B cell (primary cell): Measurements from ENCODE around the gene PAFAH2. TPM values are rescaled to one million over a fixed set of nuclear protein-coding genes. Genes with fewer than 3 reads are reported as not detected.

Experiments used
- ATAC-seq: fragments of 200-7000 bp; cut with Tn5 transposase; one replicate; pipeline ENCODE4 v1.10.0; 2021; ENCODE audit warnings: low read depth, mild to moderate bottlenecking, moderate number of reproducible peaks, moderate library complexity
- CTCF ChIA-PET: fragments of 350-600 bp; sonication (Branson Sonifier 250); formaldehyde crosslinking; loops from one replicate; lab custom pipeline; 2021; ENCODE audit warnings: antibody characterized with exemption, inconsistent platforms; lab: Charles Lee
- POLR2A ChIA-PET: fragments of 350-600 bp; sonication (Branson Sonifier 250); formaldehyde crosslinking; loops from one replicate; lab custom pipeline; 2021; ENCODE audit warnings: antibody characterized with exemption; lab: Charles Lee
- DNase-seq: peaks from one replicate; pipeline ENCODE4 v3.0.0; 2013
- H2AFZ ChIP-seq: 2 replicates; pipeline ENCODE4 v1.6.1; 2012; ENCODE audit warnings: mild to moderate bottlenecking, low read depth, low read length; ENCODE audit not compliant: insufficient read depth, poor library complexity, severe bottlenecking
- H3K27ac ChIP-seq, 2 donors: 1 replicate in 1 of 2; 2 replicates in 1 of 2; pipeline ENCODE4 v1.5.1; 2012 to 2013; ENCODE audit warnings: low read length in 2 of 2, mild to moderate bottlenecking in 2 of 2, moderate library complexity in 1 of 2
- H3K27me3 ChIP-seq, 4 experiments: fragments of 200-600 bp in 1 of 4; sonication (generic) in 1 of 4; replicated peaks in 1 of 4; 1 replicate in 2 of 4; 2 replicates in 2 of 4; pipeline versions ENCODE4 v1.6.1 to v1.7.0; 2013 to 2016; ENCODE audit warnings: low read length in 3 of 4, mild to moderate bottlenecking in 2 of 4, mixed read lengths in 1 of 4, moderate library complexity in 1 of 4; ENCODE audit not compliant: insufficient read depth in 4 of 4, control insufficient read depth in 3 of 4; ENCODE audit errors: control extremely low read depth in 1 of 4
- H3K36me3 ChIP-seq, 2 experiments: replicated peaks in 1 of 2; 1 replicate in 1 of 2; 2 replicates in 1 of 2; pipeline versions ENCODE4 v1.6.1 to v1.7.1; 2013; ENCODE audit warnings: low read length in 1 of 2; ENCODE audit not compliant: insufficient read depth in 2 of 2, control insufficient read depth in 1 of 2; ENCODE audit errors: control extremely low read depth in 1 of 2, extremely low read depth in 1 of 2
- H3K4me1 ChIP-seq, 2 donors: fragments of 200-600 bp in 1 of 2; sonication (generic) in 1 of 2; 1 replicate in 1 of 2; 2 replicates in 1 of 2; pipeline versions ENCODE4 v1.5.1 to v1.6.1; 2013 to 2017; ENCODE audit warnings: low read length in 2 of 2; ENCODE audit not compliant: control insufficient read depth in 2 of 2, insufficient read depth in 2 of 2
- H3K4me2 ChIP-seq: replicated peaks from 2 replicates; pipeline ENCODE3; 2012; ENCODE audit warnings: mild to moderate bottlenecking, low read depth, low read length; ENCODE audit not compliant: poor library complexity, severe bottlenecking
- H3K4me3 ChIP-seq, 5 experiments: fragments of 200-600 bp in 1 of 5; sonication (generic) in 1 of 5; 1 replicate in 3 of 5; 2 replicates in 2 of 5; pipeline versions ENCODE4 v1.5.1 to v1.7.0; 2011 to 2016; ENCODE audit warnings: low read length in 4 of 5, mild to moderate bottlenecking in 4 of 5, low read depth in 2 of 5, control low read depth in 1 of 5, moderate library complexity in 1 of 5; ENCODE audit not compliant: insufficient read depth in 1 of 5; ENCODE audit errors: control extremely low read depth in 1 of 5, extremely low read depth in 1 of 5
- H3K79me2 ChIP-seq: fragments of 200-600 bp; sonication (generic); one replicate; pipeline ENCODE4 v1.6.0; 2016; ENCODE audit warnings: low read length; ENCODE audit not compliant: control insufficient read depth, insufficient read depth
- H3K9ac ChIP-seq: fragments of 200-600 bp; sonication (generic); 2 replicates; pipeline ENCODE4 v1.6.1; 2017; ENCODE audit warnings: mild to moderate bottlenecking, low read length, moderate library complexity
- H3K9me3 ChIP-seq, 3 donors: one replicate each; pipeline versions ENCODE4 v1.6.1 to v1.7.1; 2013; ENCODE audit warnings: low read length in 2 of 3; ENCODE audit not compliant: control insufficient read depth in 2 of 3, insufficient read depth in 1 of 3; ENCODE audit errors: control extremely low read depth in 1 of 3
- H4K20me1 ChIP-seq: 2 replicates; pipeline ENCODE4 v1.6.0; 2012; ENCODE audit warnings: mild to moderate bottlenecking, low read length; ENCODE audit not compliant: insufficient read depth, control insufficient read depth, poor library complexity, severe bottlenecking
- H3K27ac Mint-ChIP-seq: one replicate; pipeline ENCODE4 v1.8.0; 2021; ENCODE audit warnings: mixed read lengths
- H3K27me3 Mint-ChIP-seq: one replicate; pipeline ENCODE4 v1.8.0; 2021; ENCODE audit warnings: mixed read lengths
- H3K4me1 Mint-ChIP-seq: one replicate; pipeline ENCODE4 v1.8.0; 2021; ENCODE audit warnings: mixed read lengths
- H3K4me3 Mint-ChIP-seq: one replicate; pipeline ENCODE4 v1.8.0; 2021; ENCODE audit warnings: mixed read lengths
- H3K9me3 Mint-ChIP-seq: one replicate; pipeline ENCODE4 v1.8.0; 2022; ENCODE audit warnings: mixed read lengths; ENCODE audit not compliant: insufficient read depth
- EZH2 ChIP-seq: IDR thresholded peaks from 2 replicates; pipeline ENCODE4 v1.6.1; 2012; ENCODE audit warnings: borderline replicate concordance, low read depth, mild to moderate bottlenecking, moderate library complexity, low read length; ENCODE audit not compliant: insufficient read depth, poor library complexity, severe bottlenecking
- WGBS: methylation state at CpG from one replicate; pipeline ENCODE4 v1.1.5; 2013; ENCODE audit warnings: missing lambda C conversion rate; ENCODE audit not compliant: insufficient coverage; 5-methylcytosine and 5-hydroxymethylcytosine counted together
- intact Hi-C: fragments of 100-400 bp; cut with micrococcal nuclease; formaldehyde crosslinking; loops from one replicate; pipeline ENCODE4 v1.10.0; 2022
- polyA plus RNA-seq: library from polyadenylated mRNA; depleted of rRNA; stranded (reverse); fragments of >200 nt; gene quantifications from 2 replicates; pipeline ENCODE4 v1.2.3, GENCODE V29; 2012
- total RNA-seq, 2 donors: library from RNA; stranded (reverse); fragments of 120-200 nt in 1 of 2; gene quantifications; 1 replicate in 1 of 2; 2 replicates in 1 of 2; pipeline versions ENCODE4 v1.2.3 to v1.2.4, GENCODE V29; 2013 to 2022
- TF ChIP-seq, protein P1 (sequence below): fragments of 200-600 bp; IDR thresholded peaks from one replicate; pipeline ENCODE4 v1.8.0; 2022; ENCODE audit warnings: antibody characterized with exemption, mild to moderate bottlenecking

Gene PAFAH2
- total and polyA plus RNA-seq, 2 donors (not counting 1 experiment from before 2014, with no cell fraction given) = 5.1 to 8.8 TPM

- no peaks in the 10 kb centered on the region for H3K9me3 ChIP-seq
- no peak overlapping the region for H3K9ac ChIP-seq
- WGBS = 100% methylated on average over 4 of the region's 4 CpGs
- H3K4me3 Mint-ChIP-seq = no peak overlapping the region
- H3K36me3 ChIP-seq = no peaks in the 10 kb centered on the region
- ATAC-seq (no peak), DNase-seq (no peak)
- CTCF ChIA-PET = interaction anchor here (0.6 kb wide), 1 partner anchor 9 kb away, joined by 3 read pairs; no protein-coding TSS in a partner anchor
- no peak for TF ChIP-seq EZH2
- TF ChIP-seq, protein P1, sequence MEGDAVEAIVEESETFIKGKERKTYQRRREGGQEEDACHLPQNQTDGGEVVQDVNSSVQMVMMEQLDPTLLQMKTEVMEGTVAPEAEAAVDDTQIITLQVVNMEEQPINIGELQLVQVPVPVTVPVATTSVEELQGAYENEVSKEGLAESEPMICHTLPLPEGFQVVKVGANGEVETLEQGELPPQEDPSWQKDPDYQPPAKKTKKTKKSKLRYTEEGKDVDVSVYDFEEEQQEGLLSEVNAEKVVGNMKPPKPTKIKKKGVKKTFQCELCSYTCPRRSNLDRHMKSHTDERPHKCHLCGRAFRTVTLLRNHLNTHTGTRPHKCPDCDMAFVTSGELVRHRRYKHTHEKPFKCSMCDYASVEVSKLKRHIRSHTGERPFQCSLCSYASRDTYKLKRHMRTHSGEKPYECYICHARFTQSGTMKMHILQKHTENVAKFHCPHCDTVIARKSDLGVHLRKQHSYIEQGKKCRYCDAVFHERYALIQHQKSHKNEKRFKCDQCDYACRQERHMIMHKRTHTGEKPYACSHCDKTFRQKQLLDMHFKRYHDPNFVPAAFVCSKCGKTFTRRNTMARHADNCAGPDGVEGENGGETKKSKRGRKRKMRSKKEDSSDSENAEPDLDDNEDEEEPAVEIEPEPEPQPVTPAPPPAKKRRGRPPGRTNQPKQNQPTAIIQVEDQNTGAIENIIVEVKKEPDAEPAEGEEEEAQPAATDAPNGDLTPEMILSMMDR = no peak
- intact Hi-C loops = no loop called here
- no peaks in the 10 kb centered on the region for H3K9me3 Mint-ChIP-seq
- H3K27ac Mint-ChIP-seq = no peak overlapping the region
- no peak overlapping the region for H3K4me2 ChIP-seq
- no peaks in the 10 kb centered on the region for H3K4me1 Mint-ChIP-seq
- POLR2A ChIA-PET = no interaction called here
- peaks cover 8% of the 10 kb centered on the region for H3K27me3 Mint-ChIP-seq
- no peaks in the 10 kb centered on the region for H3K27me3 ChIP-seq
- no peak overlapping the region for H3K4me3 ChIP-seq
- no peak overlapping the region for H2AFZ ChIP-seq
- H3K4me1 ChIP-seq = no peaks in the 10 kb centered on the region
- H3K79me2 ChIP-seq = no peaks in the 10 kb centered on the region
- H3K27ac ChIP-seq = no peak overlapping the region
- no peaks in the 10 kb centered on the region for H4K20me1 ChIP-seq
Measured at GRCh38 chr1:26005434-26006105, 7.7 kb upstream of the PAFAH2 start.

DNA sequence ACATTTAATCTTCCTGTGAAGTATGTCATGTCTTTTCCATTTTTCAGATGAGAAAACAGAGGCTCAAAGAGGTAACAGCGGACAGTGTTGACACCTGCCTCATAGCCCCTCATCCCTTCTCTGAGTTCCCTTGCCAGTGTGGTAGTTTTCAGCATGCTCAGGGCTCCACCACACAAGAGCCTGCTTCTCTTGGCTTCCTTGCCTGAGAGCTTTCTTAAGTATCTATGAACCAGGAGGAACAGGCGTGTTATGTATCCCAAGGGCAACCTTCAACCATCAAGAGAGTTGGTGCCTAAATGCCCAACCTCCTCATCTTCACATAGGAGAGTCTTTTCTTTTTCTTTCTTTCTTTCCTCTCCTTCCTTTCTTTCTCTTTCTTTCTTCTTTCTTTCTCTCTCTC lies 5.9 kb upstream of the PAFAH2 start:
- Histone ChIP-seq H3K4me1 (peaks cover 0 to under 1% of the 10 kb centered on the region in 2 donors), H3K4me3 (no peak overlapping the region), H3K9ac (no peak overlapping the region), H2AFZ (no peak overlapping the region), H3K27ac (no peak overlapping the region), H4K20me1 (no peaks in the 10 kb centered on the region), H3K9me3 (no peaks in the 10 kb centered on the region), H3K36me3 (no peaks in the 10 kb centered on the region), H3K79me2 (no peaks in the 10 kb centered on the region), H3K4me2 (no peak overlapping the region), H3K27me3 (no peaks in the 10 kb centered on the region)
- ATAC-seq (no peak), DNase-seq (no peak)
- POLR2A ChIA-PET = no interaction called here
- TF ChIP-seq, protein P1 = no peak
- TF ChIP-seq EZH2 = no peak
- peaks cover 8% of the 10 kb centered on the region for H3K27me3 Mint-ChIP-seq
- H3K4me3 Mint-ChIP-seq = no peak overlapping the region
- no peak overlapping the region for H3K27ac Mint-ChIP-seq
- CTCF ChIA-PET = interaction anchor here (0.7 kb wide), 1 partner anchor 108 kb away, joined by 4 read pairs; no protein-coding TSS in a partner anchor
- H3K9me3 Mint-ChIP-seq = no peaks in the 10 kb centered on the region
- 60% methylated on average over 1 of the region's 2 CpGs for WGBS
- intact Hi-C loops = no loop called here
- H3K4me1 Mint-ChIP-seq = no peaks in the 10 kb centered on the region
